NCI-H82 treated with DMSO at 0.1 percent for 48 hours (cell line): ENCODE results near the gene ARMC12.

Experiments used
- DNase-seq: peaks from one replicate; lab custom pipeline; 2025; ENCODE audit not compliant: unreplicated experiment; lab: John Stamatoyannopoulos, UW

The ARMC12 gene

DNA sequence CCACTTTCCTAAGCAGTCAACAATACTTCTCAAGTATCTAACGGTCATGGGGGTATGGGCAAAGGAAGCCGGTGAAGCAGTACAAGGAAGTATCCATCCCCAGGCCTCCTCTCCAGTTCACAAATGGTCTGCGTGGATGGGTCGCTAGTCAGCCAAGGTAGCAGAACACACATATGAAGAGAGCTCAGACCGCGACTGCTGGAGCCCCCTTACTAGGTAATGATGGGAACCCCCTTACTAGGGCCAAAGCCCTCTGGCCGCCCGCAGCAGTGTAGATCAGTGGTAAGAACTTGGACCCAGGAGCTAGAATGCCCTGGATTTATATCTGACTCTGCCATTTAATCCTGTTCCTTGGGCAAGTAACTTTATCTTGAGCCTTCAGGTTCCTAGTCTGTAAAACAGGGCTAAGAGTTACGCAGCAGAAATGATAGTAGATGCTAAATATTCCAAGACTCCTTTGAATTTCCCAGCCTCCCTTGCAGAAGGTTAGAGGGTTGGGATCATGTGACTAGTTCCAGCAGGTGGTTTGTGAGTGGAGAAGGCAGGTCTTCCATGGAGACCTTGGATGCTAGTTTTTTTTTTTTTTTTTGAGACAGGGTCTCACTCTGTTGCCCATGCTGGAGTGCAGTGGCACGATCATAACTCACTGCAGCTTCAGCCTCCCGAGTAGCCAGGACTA, 37.4 kb downstream of the ARMC12 start:
- DNase-seq: no peak

DNA sequence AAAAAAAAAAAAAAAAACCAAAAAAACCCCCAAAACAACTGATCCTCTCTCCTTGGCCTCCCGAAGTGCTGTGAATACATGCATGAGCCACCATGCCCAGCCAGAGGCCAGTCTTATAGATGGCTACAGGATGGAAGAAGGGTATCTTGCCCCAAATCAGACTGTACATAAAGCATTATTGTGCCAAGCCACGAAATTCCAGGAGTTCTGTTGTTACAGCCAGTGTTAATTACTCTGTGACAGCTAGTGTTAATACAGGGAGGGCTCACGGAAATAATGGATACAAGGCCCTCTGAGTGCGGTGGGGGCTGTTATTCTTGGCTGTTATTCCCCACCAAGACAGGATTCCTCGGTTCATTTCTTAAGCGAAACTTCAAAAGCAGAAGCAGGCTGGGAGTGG, 38.2 kb downstream of the ARMC12 start:
- no peak for DNase-seq

GRCh38 chr6:35776364-35777215, 39.8 kb downstream of the ARMC12 start, which contains the start of gene CLPSL2:
Gene CLPSL2, plus strand, starts transcription at chr6:35776598. Its CDS starts 21 bp downstream, at chr6:35776619.
- no peak for DNase-seq

DNA sequence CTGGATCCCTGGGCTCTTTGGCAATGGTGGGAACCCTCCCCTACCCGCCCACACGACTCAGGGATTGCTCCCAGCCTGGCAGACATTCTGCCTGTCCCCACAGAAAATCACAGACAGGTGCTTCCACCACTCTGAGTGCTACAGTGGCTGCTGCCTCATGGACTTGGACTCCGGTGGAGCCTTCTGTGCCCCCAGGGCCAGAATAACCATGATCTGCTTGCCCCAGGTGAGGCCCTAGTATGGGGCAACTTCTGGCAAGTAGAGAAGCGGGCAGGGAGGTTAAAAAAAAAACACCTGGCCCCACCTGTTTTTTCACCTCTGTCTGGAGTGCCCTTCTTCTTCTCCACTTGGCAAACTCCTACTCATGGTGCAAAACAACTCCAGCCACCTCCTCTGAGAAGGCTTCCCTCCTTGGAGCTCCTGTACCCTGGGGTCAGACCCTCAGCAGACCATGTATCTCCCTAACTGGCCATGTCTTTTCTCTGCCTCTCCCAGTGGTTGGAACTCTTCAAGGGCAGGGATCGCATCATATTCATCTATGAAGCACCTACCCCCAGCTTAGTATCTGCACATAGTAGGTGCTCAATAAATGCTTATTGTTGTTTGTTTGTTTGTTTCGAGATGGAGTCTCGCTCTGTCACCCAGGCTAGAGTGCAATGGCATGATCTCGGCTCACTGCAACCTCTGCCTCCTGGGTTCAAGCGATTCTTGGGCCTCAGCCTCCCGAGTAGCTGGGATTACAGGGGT, 40.7 kb downstream of the ARMC12 start:
- DNase-seq: no peak

GRCh38 chr6:35778437-35778836, 41.6 kb downstream of the ARMC12 start:
- no peak for DNase-seq

DNA sequence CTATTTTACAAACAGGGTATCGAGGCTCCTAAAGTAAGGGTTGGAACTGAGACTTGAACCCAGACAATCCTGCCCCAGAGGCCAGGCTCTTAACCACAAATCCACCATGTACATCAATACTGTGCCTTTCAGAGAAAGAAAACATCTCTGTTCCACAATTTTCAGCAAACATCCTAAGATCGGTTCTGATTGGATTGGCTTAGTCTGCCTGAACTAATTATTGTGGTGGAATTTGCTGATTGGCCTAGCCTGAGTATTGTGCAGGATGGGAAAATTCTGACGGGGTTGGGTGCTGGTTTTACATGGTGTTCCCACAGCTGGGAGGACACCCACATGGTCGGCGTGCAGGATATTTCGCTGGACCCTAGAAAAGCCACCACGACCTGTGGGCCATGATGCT, 43.9 kb downstream of the ARMC12 start, which contains the start of gene CLPSL1:
CLPSL1 (plus strand) TSS at position 301 of the 400 bp plus-strand sequence; CDS start at position 393, 92 bp downstream.
- DNase-seq: no peak

DNA sequence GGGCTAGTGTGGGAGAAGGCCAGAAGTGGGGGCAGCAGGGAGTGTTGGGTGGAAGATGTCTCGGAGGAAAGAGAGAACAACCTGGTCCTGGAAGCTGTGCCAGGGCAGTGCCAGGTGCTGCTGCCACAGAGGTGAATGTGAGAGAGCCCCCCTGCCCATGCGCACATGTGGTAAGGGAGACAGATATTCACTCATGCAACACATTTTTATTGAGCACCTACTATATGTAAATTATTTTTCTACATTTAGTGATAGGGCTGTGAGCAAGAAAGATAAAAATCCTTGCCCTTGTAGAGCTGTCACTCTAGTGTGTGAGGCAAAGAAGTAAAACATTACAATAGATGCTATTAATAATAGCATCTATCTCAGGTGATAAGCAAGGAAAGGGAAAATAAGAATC, 44.5 kb downstream of the ARMC12 start:
- no peak for DNase-seq

DNA sequence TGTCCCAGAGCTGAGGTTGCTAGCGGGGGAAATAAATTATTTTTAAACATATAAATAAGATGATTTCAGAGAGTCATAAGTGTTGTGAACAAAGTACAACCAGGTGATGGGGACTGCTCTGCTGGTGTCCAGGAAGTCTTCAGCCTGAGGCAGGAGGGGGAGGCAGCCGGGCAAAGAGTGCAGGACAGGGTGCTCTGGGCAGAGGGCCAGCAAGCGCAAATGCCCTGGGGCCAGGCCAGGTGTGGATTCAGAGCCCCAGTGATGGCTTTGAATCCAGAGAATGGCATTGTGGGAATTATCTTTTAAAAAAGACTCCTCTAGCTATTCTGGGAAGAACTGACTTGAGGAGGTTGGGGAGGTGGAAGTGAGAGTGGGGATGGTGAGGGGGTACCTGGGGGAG, 45.6 kb downstream of the ARMC12 start:
- DNase-seq: no peak

- no peak for DNase-seq
These were observed 47.4 kb downstream of the ARMC12 start for GRCh38 chr6:35784200-35784599.

DNA sequence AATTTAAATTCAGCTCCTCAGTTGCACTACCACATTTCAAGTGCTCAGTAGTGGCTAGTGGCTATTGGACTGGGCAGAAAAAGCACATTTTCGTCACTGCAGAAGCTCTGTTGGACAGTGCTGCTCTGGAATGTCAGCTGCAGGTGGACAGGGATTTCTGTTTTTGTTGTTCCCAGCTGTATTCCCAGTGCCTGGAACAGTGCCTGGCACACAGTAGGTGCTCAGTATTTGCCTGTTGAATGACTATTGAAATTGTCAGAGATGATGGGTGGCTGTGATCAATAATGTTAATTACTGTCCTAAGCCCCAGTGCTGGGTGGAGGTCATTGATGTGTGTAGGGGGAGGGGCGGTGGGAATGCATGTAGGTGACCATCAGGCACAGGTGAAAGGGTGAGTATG, 49.4 kb downstream of the ARMC12 start:
- no peak for DNase-seq

DNA sequence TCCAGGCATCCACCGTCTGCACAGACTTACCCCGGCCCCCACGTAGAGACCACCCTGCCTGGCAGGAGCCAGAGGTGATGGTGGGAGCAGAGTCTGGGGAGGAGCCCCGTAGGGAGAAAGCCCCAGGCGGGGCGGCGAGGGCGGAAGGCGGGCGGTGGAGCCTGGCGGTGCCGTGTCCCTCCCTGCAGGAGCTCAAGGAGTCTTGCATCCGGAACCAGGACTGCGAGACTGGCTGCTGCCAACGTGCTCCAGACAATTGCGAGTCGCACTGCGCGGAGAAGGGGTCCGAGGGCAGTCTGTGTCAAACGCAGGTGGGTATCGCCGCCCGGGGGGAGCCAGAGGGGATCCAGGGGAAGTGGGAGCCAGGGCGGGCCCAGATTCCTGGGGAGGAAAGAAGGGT, 50.0 kb downstream of the ARMC12 start:
- no peak for DNase-seq

DNA sequence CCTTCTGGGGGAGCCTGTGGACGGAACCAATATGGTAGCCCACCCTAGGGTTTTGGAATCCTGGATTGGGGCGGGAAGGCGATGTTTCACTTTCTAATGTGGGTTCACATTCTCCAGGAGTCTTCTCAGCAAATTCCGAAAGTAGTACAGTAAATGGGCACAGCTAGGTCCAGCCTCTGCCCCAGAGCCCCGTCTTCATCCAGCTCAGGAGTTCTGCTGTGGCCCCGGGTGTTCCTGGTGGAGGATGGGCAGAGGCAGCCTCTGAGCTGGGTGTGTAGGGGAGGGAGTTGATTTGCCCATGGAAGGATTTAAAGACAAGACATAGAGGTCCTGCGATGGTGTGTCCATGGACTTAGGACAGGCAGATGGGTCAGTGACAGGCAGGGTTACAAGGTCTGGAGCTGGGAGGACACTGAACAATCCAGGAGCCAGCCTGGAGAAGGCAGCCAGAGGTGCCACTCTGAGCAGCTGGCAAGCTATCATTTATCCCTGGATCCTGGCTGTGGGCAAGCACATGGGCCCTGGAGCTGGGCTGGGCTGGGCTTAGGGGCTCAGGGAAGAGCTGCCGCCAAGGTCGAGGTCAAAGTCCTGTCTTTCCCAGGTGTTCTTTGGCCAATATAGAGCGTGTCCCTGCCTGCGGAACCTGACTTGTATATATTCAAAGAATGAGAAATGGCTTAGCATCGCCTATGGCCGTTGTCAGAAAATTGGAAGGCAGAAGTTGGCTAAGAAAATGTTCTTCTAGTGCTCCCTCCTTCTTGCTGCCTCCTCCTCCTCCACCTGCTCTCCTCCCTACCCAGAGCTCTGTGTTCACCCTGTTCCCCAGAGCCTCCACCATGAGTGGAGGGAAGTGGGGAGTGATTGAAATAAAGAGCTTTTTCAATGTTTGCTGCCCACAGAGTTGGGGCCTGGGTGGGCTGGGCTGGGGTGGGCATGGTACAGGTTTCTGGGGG, 50.7 kb downstream of the ARMC12 start:
- no peak for DNase-seq

- DNase-seq: no peak
These were observed 51.7 kb downstream of the ARMC12 start for GRCh38 chr6:35788423-35788982.

GRCh38 chr6:35790683-35791082, 53.9 kb downstream of the ARMC12 start:
- no peak for DNase-seq

- no peak for DNase-seq
These were observed 58.0 kb downstream of the ARMC12 start for GRCh38 chr6:35794536-35795452.

- no peak for DNase-seq
These were observed 58.7 kb downstream of the ARMC12 start for GRCh38 chr6:35795453-35796071.

- DNase-seq: no peak
These were observed 59.4 kb downstream of the ARMC12 start for GRCh38 chr6:35796236-35796635.

- DNase-seq: no peak
These were observed 61.1 kb downstream of the ARMC12 start for GRCh38 chr6:35797837-35798526.
